Osteocyte (in vitro differentiated cells): ENCODE data around the gene PHF14. TPM values are rescaled to one million over a fixed set of nuclear protein-coding genes. Genes with fewer than 3 reads are reported as not detected.

Experiments
- DNase-seq: peaks from one replicate; pipeline ENCODE4 v3.0.0; 2021; ENCODE audit warnings: mixed read lengths; ENCODE audit not compliant: unreplicated experiment; ENCODE audit errors: extremely low spot score
- H3K27ac Mint-ChIP-seq: one replicate; pipeline ENCODE4 v1.8.0; 2021; ENCODE audit warnings: mild to moderate bottlenecking, mixed read lengths; ENCODE audit not compliant: unreplicated experiment
- H3K27me3 Mint-ChIP-seq: one replicate; pipeline ENCODE4 v1.8.0; 2021; ENCODE audit warnings: mixed read lengths; ENCODE audit not compliant: unreplicated experiment
- H3K36me3 Mint-ChIP-seq: one replicate; pipeline ENCODE4 v1.8.0; 2021; ENCODE audit warnings: mixed read lengths; ENCODE audit not compliant: unreplicated experiment
- H3K4me1 Mint-ChIP-seq: one replicate; pipeline ENCODE4 v1.8.0; 2021; ENCODE audit warnings: mixed read lengths; ENCODE audit not compliant: unreplicated experiment
- H3K4me3 Mint-ChIP-seq: one replicate; pipeline ENCODE4 v1.8.0; 2021; ENCODE audit warnings: mild to moderate bottlenecking, moderate library complexity, mixed read lengths; ENCODE audit not compliant: unreplicated experiment
- H3K9me3 Mint-ChIP-seq: one replicate; pipeline ENCODE4 v1.8.0; 2021; ENCODE audit warnings: mixed read lengths; ENCODE audit not compliant: unreplicated experiment
- CTCF ChIP-seq: fragments of 200-600 bp; sonication (generic); IDR thresholded peaks from 2 replicates; pipeline ENCODE4 v1.5.0; 2021; ENCODE audit warnings: antibody characterized with exemption, mild to moderate bottlenecking, moderate library complexity
- total RNA-seq: library from RNA; stranded (reverse); gene quantifications from 2 replicates; pipeline ENCODE4 v1.2.1, GENCODE V29; 2021

PHF14 gene
- total RNA-seq, 1 donor from 2014 or later: 43.5 TPM

GRCh38 chr7:11181590-11181989 is 207.9 kb downstream of the PHF14 start:
- TF ChIP-seq CTCF: no peak
- no peaks in the 10 kb centered on the region for H3K36me3 Mint-ChIP-seq
- DNase-seq: no peak
- H3K4me1 Mint-ChIP-seq: peaks cover 12% of the 10 kb centered on the region
- no peak overlapping the region for H3K4me3 Mint-ChIP-seq
- no peaks in the 10 kb centered on the region for H3K27me3 Mint-ChIP-seq
- no peak overlapping the region for H3K27ac Mint-ChIP-seq
- H3K9me3 Mint-ChIP-seq: peaks cover 20% of the 10 kb centered on the region

- no peaks in the 10 kb centered on the region for H3K27me3 Mint-ChIP-seq
- H3K4me1 Mint-ChIP-seq: peaks cover 4% of the 10 kb centered on the region
- TF ChIP-seq CTCF: no peak
- H3K36me3 Mint-ChIP-seq: no peaks in the 10 kb centered on the region
- peaks cover 27% of the 10 kb centered on the region for H3K9me3 Mint-ChIP-seq
- no peak overlapping the region for H3K4me3 Mint-ChIP-seq
- no peak for DNase-seq
- no peak overlapping the region for H3K27ac Mint-ChIP-seq
These were observed 209.1 kb downstream of the PHF14 start for GRCh38 chr7:11182736-11183135.

GRCh38 chr7:11185179-11185815 is 211.6 kb downstream of the PHF14 start:
- Mint-ChIP-seq H3K9me3 (peaks cover 33% of the 10 kb centered on the region), H3K27me3 (no peaks in the 10 kb centered on the region), H3K4me3 (no peak overlapping the region), H3K36me3 (peaks cover 1% of the 10 kb centered on the region), H3K27ac (no peak overlapping the region), H3K4me1 (no peaks in the 10 kb centered on the region)
- DNase-seq: no peak
- TF ChIP-seq CTCF: no peak

GRCh38 chr7:11188529-11189310 is 215.0 kb downstream of the PHF14 start:
- DNase-seq: no peak
- H3K27ac Mint-ChIP-seq: no peak overlapping the region
- no peak for TF ChIP-seq CTCF
- peaks cover 24% of the 10 kb centered on the region for H3K4me1 Mint-ChIP-seq
- H3K27me3 Mint-ChIP-seq: no peaks in the 10 kb centered on the region
- H3K9me3 Mint-ChIP-seq: peaks cover 32% of the 10 kb centered on the region
- no peak overlapping the region for H3K4me3 Mint-ChIP-seq
- H3K36me3 Mint-ChIP-seq: peaks cover 1% of the 10 kb centered on the region

- Mint-ChIP-seq H3K4me1 (peaks cover 40% of the 10 kb centered on the region), H3K27ac (no peak overlapping the region), H3K36me3 (peaks cover 1% of the 10 kb centered on the region), H3K9me3 (peaks cover 13% of the 10 kb centered on the region), H3K27me3 (no peaks in the 10 kb centered on the region), H3K4me3 (no peak overlapping the region)
- DNase-seq: no peak
- TF ChIP-seq CTCF: no peak
These were observed 217.4 kb downstream of the PHF14 start for GRCh38 chr7:11191081-11191480.
